GM12873 (cell line): ENCODE measurements around the gene SDR42E2.
A peak's percentile ranks its signal among the peaks of the same experiment; 100 is the strongest.

Source experiments
- TF ChIP-seq, protein P1 (sequence below): IDR thresholded peaks from 2 replicates; pipeline ENCODE4 v1.5.1; 2012; ENCODE audit warnings: low read depth, mild to moderate bottlenecking, moderate library complexity, low read length, control low read depth; ENCODE audit not compliant: insufficient read depth; ENCODE audit errors: missing control alignments

The SDR42E2 gene

DNA sequence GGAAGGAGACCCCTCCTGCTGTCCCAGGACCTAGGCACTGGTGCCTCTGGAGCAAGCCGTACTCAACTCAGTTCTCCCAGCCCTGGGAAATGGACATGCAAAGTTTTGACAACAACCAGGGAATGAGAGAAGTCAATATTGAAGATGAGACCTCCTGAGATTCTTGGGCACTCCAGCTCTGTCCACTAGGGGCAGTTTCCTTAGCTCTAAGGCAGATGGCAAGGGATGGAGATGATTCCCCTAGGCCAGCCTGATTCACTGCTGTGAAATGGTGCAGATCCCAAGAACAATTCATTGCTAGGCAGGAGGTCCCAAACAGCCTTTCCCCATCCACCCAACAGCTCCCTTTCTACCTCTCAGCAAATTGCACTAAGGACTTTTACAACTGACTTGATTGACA lies 20.5 kb upstream of the SDR42E2 start:
- TF ChIP-seq, protein P1, sequence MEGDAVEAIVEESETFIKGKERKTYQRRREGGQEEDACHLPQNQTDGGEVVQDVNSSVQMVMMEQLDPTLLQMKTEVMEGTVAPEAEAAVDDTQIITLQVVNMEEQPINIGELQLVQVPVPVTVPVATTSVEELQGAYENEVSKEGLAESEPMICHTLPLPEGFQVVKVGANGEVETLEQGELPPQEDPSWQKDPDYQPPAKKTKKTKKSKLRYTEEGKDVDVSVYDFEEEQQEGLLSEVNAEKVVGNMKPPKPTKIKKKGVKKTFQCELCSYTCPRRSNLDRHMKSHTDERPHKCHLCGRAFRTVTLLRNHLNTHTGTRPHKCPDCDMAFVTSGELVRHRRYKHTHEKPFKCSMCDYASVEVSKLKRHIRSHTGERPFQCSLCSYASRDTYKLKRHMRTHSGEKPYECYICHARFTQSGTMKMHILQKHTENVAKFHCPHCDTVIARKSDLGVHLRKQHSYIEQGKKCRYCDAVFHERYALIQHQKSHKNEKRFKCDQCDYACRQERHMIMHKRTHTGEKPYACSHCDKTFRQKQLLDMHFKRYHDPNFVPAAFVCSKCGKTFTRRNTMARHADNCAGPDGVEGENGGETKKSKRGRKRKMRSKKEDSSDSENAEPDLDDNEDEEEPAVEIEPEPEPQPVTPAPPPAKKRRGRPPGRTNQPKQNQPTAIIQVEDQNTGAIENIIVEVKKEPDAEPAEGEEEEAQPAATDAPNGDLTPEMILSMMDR, result peak; percentile 69

DNA sequence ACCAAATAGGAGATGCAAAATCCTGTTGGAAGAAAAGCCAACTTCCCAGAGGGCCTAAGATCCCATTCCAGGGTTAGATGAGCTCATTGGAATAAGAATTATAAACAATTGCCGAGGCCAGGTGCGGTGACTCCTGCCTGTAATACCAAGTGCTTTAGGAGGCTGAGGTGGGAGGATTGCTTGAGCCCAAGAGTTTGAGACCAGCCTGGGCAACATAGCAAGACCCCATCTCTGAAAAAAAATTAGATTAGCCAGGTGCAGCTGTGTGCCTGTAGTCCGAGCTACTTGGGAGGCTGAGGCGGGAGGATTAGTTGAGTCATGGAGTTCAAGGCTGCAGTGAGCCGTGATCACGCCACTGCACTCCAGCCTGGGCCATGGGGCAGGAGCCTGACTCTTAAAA lies 17.8 kb upstream of the SDR42E2 start:
- TF ChIP-seq, protein P1, result no peak

DNA sequence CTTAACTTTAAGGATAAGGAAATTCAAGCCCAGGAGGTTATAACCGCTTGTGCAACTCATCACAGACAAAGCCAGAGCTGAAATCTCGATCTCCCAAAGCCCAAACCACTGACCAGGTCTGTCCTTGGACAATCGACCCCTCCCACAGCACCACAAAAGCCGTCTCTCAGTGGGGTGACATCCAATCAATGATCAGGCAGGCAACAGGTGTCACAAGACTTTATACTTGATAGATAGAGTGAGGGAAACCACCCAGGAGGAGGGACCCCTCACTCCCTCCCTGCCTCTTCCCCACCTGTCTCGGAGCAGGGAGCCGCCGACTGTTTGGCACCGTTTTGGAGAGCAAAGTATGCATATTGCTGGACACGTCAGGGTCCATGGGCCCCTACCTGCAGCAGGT lies 14.5 kb upstream of the SDR42E2 start:
- TF ChIP-seq, protein P1, result no peak

DNA sequence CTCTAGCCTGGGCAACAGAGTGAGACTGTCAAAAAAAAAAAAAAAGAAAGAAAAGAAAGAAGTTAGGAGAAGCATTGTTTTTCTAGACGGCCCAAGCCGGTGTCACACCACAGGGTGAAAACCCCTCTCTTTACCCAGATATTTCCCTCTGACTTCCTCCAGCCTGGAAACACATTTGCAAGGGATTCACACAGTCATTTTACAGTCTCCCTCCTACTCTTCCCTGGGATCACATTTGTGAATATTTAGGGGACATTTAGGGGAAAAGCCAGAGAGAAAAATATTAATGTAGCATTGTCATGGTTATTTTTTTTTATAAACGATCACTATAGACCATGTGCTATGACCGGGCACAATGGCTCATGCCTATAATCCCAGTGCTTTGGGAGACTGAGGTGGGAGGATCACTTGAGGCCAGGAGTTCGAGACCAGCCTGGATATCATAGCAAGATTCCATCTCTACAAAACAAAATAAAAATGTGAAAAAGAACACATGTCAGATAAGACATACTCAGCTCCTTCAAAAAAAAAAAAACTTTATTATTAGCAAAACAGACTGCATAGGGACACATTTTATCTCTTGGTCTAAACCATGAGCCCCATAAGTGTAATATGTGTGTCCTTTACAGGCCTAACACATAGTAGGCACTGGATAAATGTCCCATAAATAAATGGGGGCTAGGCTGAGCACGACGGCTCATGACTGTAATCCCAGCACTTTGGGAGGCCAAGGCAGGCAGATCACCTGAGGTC lies 10.9 kb upstream of the SDR42E2 start:
- TF ChIP-seq, protein P1, result no peak

DNA sequence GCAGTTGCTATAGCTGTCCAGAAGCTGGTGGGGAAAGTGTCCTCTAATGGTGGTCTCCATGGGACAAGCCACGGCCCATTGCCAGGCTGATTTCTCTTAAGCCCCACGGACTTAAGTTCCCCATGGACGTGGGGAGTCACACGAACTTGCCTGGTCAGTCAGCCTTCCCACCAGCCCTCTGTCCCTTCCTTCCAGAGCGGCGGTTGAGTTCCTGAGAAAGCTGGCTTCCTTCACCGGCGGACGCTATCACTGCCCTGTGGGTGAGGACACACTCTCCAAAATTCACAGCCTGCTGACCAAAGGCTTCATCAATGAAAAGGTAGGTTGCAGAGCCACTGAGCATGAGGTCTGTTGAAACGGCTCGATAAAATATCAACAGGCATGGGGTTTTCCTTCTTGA lies 10.0 kb upstream of the SDR42E2 start:
- TF ChIP-seq, protein P1, result no peak

DNA sequence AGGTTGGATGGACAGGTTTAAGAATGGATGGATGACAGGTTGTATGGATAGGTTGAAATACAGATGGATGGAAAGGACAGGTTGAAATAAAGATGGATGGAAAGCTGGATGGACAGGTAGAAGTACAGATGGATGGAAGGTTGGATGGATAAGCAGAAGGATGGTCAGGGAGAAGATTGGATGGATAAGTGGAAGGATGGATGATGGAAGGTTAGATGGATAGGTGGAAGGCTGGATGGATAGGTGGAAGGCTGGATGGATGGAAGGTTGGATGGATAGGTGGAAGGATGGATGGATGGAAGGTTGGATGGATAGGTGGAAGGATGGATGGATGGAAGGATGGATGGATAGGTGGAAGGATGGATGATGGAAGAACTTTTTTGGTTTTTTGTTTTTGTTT lies 905 bp upstream of the SDR42E2 start:
- TF ChIP-seq, protein P1, result no peak

DNA sequence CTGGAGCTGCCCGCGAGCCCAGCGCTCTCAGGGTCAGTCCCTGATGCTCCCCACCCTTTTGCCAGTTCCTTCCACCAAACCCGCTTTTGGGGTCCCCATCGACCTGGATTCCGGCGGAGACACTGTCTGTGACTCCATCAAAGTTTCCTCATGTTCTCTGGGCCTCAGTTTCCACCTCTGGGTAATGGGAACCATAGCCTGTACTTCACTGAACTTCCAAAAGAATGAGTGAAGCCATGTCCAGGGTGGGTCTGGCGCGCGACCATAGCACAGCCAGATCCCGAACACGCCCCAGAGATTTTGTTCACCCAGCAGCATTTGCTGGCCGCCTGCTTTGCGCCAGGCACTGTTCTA lies 327 bp downstream of the SDR42E2 start:
- TF ChIP-seq, protein P1, result no peak
